ENCODE results near the gene UPF3B. TPM values are rescaled to one million over a fixed set of nuclear protein-coding genes. Genes with fewer than 3 reads are reported as not detected.

Gene UPF3B
- total and polyA plus RNA-seq, 9 of the 15 experiments (the other 6 are each of a cell fraction or from before 2014, with no cell fraction given): 17.6 to 57.0 (median 32.3) TPM

- TF ChIP-seq CEBPG (CRISPR knock-in tag; IDR thresholded peaks at IDR 0.05) (peak; percentile 68), CEBPG (tag; conservative IDR thresholded peaks at IDR 0.05 in 1 of 2, IDR thresholded peaks at IDR 0.05 in 1 of 2) (0 out of 4 replicates have a peak, but pooled peaks of 1 of the 2 experiments have one; percentile 34), GMEB1 (CRISPR knock-in tag; IDR thresholded peaks at IDR 0.05) (peak; percentile 69), KHSRP (IDR thresholded peaks at IDR 0.05) (no peak), MYNN (IDR thresholded peaks at IDR 0.05) (peak; percentile 39; the same call in 1 of the 2 replicates), MYNN (CRISPR knock-in tag; IDR thresholded peaks at IDR 0.05) (no peak), MAZ (CRISPR knock-in tag; conservative IDR thresholded peaks at IDR 0.05 in 1 of 2, IDR thresholded peaks at IDR 0.05 in 1 of 2) (0 out of 4 replicates have a peak, but pooled peaks of 1 of the 2 experiments have one; percentile 49), PCBP2 (IDR thresholded peaks at IDR 0.05; ENCODE audit: low read depth, low read length, poor library complexity, severe bottlenecking) (no peak), ATF2 (CRISPR knock-in tag; IDR thresholded peaks at IDR 0.05) (no peak), EWSR1 (IDR thresholded peaks at IDR 0.05; ENCODE audit: borderline replicate concordance, low read depth, partially characterized antibody) (no peak), TBL1XR1 (IDR thresholded peaks at IDR 0.05; ENCODE audit: low read length in 2 of 2) (no peak), FOXM1 (IDR thresholded peaks at IDR 0.05; ENCODE audit: low read depth) (no peak), FOXM1 (CRISPR knock-in tag; IDR thresholded peaks at IDR 0.05; ENCODE audit: low read depth) (no peak), ETV1 (tag; conservative IDR thresholded peaks at IDR 0.05; ENCODE audit: low read depth) (peak; percentile 61), DPF2 (IDR thresholded peaks at IDR 0.05) (no peak; the same call in 1 of the 2 replicates), TAF9B (IDR thresholded peaks at IDR 0.05; ENCODE audit: partially characterized antibody) (peak; percentile 69), MITF (IDR thresholded peaks at IDR 0.05) (no peak), FOXA3 (CRISPR knock-in tag; conservative IDR thresholded peaks at IDR 0.05 in 1 of 2, IDR thresholded peaks at IDR 0.05 in 1 of 2) (no peak), KLF6 (CRISPR knock-in tag; IDR thresholded peaks at IDR 0.05; ENCODE audit: borderline replicate concordance) (no peak), RBM15 (IDR thresholded peaks at IDR 0.05; ENCODE audit: insufficient read depth, low read length) (no peak), ZBTB7A (IDR thresholded peaks at IDR 0.05; ENCODE audit: borderline replicate concordance, control insufficient read depth, low read depth, low read length) (no peak), FOXJ2 (tag; IDR thresholded peaks at IDR 0.05) (no peak), IRF2 (CRISPR knock-in tag; IDR thresholded peaks at IDR 0.05) (no peak), PHF21A (IDR thresholded peaks at IDR 0.05; ENCODE audit: borderline replicate concordance, low read depth) (no peak), SLC30A9 (CRISPR knock-in tag; IDR thresholded peaks at IDR 0.05) (no peak)
Observed at GRCh38 chrX:119871599-119872395, 19.0 kb upstream of the UPF3B start, which contains the start of the genes NDUFA1 and RNF113A (continued).
